Measurements from ENCODE around the gene LATS2. TPM values are rescaled to one million over a fixed set of nuclear protein-coding genes. Genes with fewer than 3 reads are reported as not detected.
A peak's percentile ranks its signal among the peaks of the same experiment; 100 is the strongest.

LATS2 gene
- total RNA-seq, 1 experiment from 2014 or later: 18.8 TPM

GRCh38 chr13:21035498-21035897 is 25.9 kb downstream of the LATS2 start:
- Histone ChIP-seq H3K4me3 (replicated peaks in 1 of 2; ENCODE audit: low read depth in 1 of 2, low read length in 2 of 2) (no peak overlapping the region), H3K27me3 (ENCODE audit: insufficient read depth, low read length) (no peaks in the 10 kb centered on the region), H3K36me3 (ENCODE audit: control insufficient read depth in 1 of 2, insufficient read depth in 2 of 2, low read length in 2 of 2) (no peaks in the 10 kb centered on the region), H4K20me1 (ENCODE audit: insufficient read depth) (no peaks in the 10 kb centered on the region; the same call in 1 of the 2 replicates), H3K4me2 (ENCODE audit: low read length) (no peak overlapping the region), H3K4me1 (ENCODE audit: control insufficient read depth in 1 of 2, insufficient read depth in 2 of 2, low read length in 2 of 2) (peaks cover 6 to 11% of the 10 kb centered on the region in 2 experiments), H3K9ac (ENCODE audit: low read length) (no peak overlapping the region), H3K9me2 (ENCODE audit: insufficient read depth) (no peaks in the 10 kb centered on the region), H2AFZ (ENCODE audit: low read depth, low read length, poor library complexity, severe bottlenecking) (no peak overlapping the region), H3K79me2 (ENCODE audit: insufficient read depth, low read length) (peaks cover 99% of the 10 kb centered on the region), H3K27ac (ENCODE audit: low read depth, low read length) (no peak overlapping the region), H3K9me3 (ENCODE audit: control insufficient read depth in 1 of 2, insufficient read depth in 1 of 2, low read depth in 1 of 2, low read length in 2 of 2) (no peaks in the 10 kb centered on the region)
- CTCF ChIA-PET: no interaction called here
- intact Hi-C loops (cut with micrococcal nuclease): loop anchor here (10.0 kb wide), 1 partner anchor 449 kb away; no protein-coding TSS in a partner anchor
- BruUV-seq (replicated peaks): no TSS peak
- DNase-seq (ENCODE audit: low read depth, low spot score): no peak
- TF ChIP-seq RAD21 (IDR thresholded peaks at IDR 0.05; ENCODE audit: low read depth): no peak
- TF ChIP-seq CEBPB (IDR thresholded peaks at IDR 0.05; ENCODE audit: low read depth): no peak
- RAD21 ChIA-PET (ENCODE audit: low non-redundant PET in 1 of 2, low total read pairs in 2 of 2, uncharacterized antibody in 2 of 2, unreplicated experiment in 2 of 2): no interaction called here
- POLR2A ChIA-PET: no interaction called here
- no peak for ATAC-seq

- Histone ChIP-seq H2AFZ (ENCODE audit: low read depth, low read length, poor library complexity, severe bottlenecking) (no peak overlapping the region), H3K4me2 (ENCODE audit: low read length) (peak overlapping the region; percentile 16), H3K4me1 (ENCODE audit: control insufficient read depth in 1 of 2, insufficient read depth in 2 of 2, low read length in 2 of 2) (peaks cover 6 to 11% of the 10 kb centered on the region in 2 experiments), H3K9me2 (ENCODE audit: insufficient read depth) (no peaks in the 10 kb centered on the region), H3K79me2 (ENCODE audit: insufficient read depth, low read length) (peaks cover 100% of the 10 kb centered on the region), H3K36me3 (ENCODE audit: control insufficient read depth in 1 of 2, insufficient read depth in 2 of 2, low read length in 2 of 2) (no peaks in the 10 kb centered on the region), H4K20me1 (ENCODE audit: insufficient read depth) (no peaks in the 10 kb centered on the region; the same call in 1 of the 2 replicates), H3K9ac (ENCODE audit: low read length) (no peak overlapping the region), H3K4me3 (replicated peaks in 1 of 2; ENCODE audit: low read depth in 1 of 2, low read length in 2 of 2) (no peak overlapping the region), H3K27ac (ENCODE audit: low read depth, low read length) (no peak overlapping the region), H3K9me3 (ENCODE audit: control insufficient read depth in 1 of 2, insufficient read depth in 1 of 2, low read depth in 1 of 2, low read length in 2 of 2) (no peaks in the 10 kb centered on the region), H3K27me3 (ENCODE audit: insufficient read depth, low read length) (no peaks in the 10 kb centered on the region)
- CTCF ChIA-PET: no interaction called here
- no TSS peak for BruUV-seq (replicated peaks)
- no peak for ATAC-seq
- POLR2A ChIA-PET: no interaction called here
- TF ChIP-seq REST (IDR thresholded peaks at IDR 0.05; ENCODE audit: low read depth): no peak
- no peak for TF ChIP-seq SRF (IDR thresholded peaks at IDR 0.05; ENCODE audit: low read depth)
- TF ChIP-seq YY1 (IDR thresholded peaks at IDR 0.05; ENCODE audit: extremely low read depth, insufficient replicate concordance, low read depth, low read length): no peak
- no peak for TF ChIP-seq POLR2A (IDR thresholded peaks at IDR 0.05; ENCODE audit: borderline replicate concordance, extremely low read depth, insufficient read depth, insufficient read length)
- no peak for TF ChIP-seq TCF7L2 (IDR thresholded peaks at IDR 0.05; ENCODE audit: borderline replicate concordance, extremely low read depth, insufficient read depth, insufficient read length)
- TF ChIP-seq CEBPB (IDR thresholded peaks at IDR 0.05; ENCODE audit: low read depth): no peak
- TF ChIP-seq EZH2 (IDR thresholded peaks at IDR 0.05): no peak
- no peak for TF ChIP-seq POLR2AphosphoS5 (IDR thresholded peaks at IDR 0.05; ENCODE audit: low read depth, low read length)
- TF ChIP-seq ELF1 (IDR thresholded peaks at IDR 0.05; ENCODE audit: borderline replicate concordance, low read depth): no peak
- TF ChIP-seq CTCF (IDR thresholded peaks at IDR 0.05 in 2 of 3, conservative IDR thresholded peaks at IDR 0.05 in 1 of 3; ENCODE audit: borderline replicate concordance in 1 of 3, insufficient read depth in 1 of 3, low read depth in 2 of 3, low read length in 2 of 3): no peak
- TF ChIP-seq SP1 (IDR thresholded peaks at IDR 0.05; ENCODE audit: low read depth): no peak
- no peak for TF ChIP-seq RAD21 (IDR thresholded peaks at IDR 0.05; ENCODE audit: low read depth)
- intact Hi-C loops (cut with micrococcal nuclease): loop anchor here (10.0 kb wide), 1 partner anchor 450 kb away; no protein-coding TSS in a partner anchor
- DNase-seq (ENCODE audit: low read depth, low spot score): no peak
- RAD21 ChIA-PET (ENCODE audit: low non-redundant PET in 1 of 2, low total read pairs in 2 of 2, uncharacterized antibody in 2 of 2, unreplicated experiment in 2 of 2): no interaction called here
These were observed 26.7 kb downstream of the LATS2 start for GRCh38 chr13:21034603-21035191.

Data from HCT116 (cell line).